ENCODE measurements around the gene FAM110A. TPM values are rescaled to one million over a fixed set of nuclear protein-coding genes. Genes with fewer than 3 reads are reported as not detected.

The FAM110A gene
- 18.4 and 19.6 TPM in 2 replicates for total RNA-seq
- total RNA-seq (2013) = 8.8 TPM
- polyA plus RNA-seq = 14.8 and 15.6 TPM in 2 replicates
- polyA minus RNA-seq = 17.1 and 18.7 TPM in 2 replicates

DNA sequence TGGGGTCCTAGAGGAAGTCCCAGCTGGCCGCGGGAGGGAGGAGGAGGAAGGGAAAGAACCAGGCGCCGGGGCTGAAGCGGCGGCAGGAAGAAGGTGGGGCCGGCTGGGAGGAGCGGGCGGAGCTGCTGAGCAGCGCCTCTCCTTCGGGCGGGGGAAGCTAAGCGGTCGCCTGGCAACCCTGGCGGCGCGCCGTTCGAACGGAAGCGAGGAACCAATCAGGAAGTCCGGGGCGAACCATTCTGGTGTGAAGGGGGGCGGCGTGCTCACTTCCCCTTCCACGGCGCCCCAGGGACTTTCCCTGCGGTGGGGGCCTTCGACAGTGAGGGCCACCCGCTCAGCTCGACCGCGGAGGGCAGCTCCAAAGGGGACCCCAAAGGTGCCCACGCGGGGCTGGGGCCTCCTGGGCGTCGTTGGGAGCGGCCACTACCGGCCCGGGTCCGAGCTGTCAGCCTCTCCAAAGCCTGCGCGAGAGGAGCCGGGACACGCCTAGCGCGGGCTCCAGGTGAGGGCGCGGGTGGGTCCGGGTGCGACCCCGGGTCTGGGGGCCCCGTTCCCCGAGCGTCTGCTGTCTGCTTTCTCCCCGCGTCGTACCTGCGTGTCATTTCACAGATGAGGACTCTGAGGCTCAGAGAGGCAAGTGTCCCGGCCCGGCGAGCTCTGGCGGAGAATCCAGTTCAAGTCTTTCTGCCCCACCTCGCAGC is at the start of gene FAM110A:
TSS of gene FAM110A (plus strand) at position 266 of the 701 bp plus-strand sequence. CDS start 11,090 bp downstream, outside the sequence.
- peak; percentile 93 for ATAC-seq (ENCODE audit: low read depth)
- H3K79me2 ChIP-seq (ENCODE audit: control insufficient read depth, insufficient read depth, low read length) = peaks cover 48% of the 10 kb centered on the region
- H3K9ac ChIP-seq (ENCODE audit: low read length) = peak within 1 kb of the TSS; percentile 86
- intact Hi-C loops (cut with micrococcal nuclease) = loop anchor here (1.0 to 5.0 kb wide), 6 partner anchors 11 to 1269 kb away; partner anchors contain the start of genes NSFL1C, PSMF1, SRXN1 and STK35
- no peaks in the 10 kb centered on the region for H3K9me3 Mint-ChIP-seq (ENCODE audit: insufficient read depth)
- peak; percentile 98 for DNase-seq
- H3K36me3 ChIP-seq (replicated peaks in 1 of 2; ENCODE audit: control extremely low read depth in 1 of 2, control insufficient read depth in 1 of 2, extremely low read depth in 1 of 2, insufficient read depth in 2 of 2, low read length in 1 of 2) = peaks cover 0 to 2% of the 10 kb centered on the region in 2 experiments
- H3K4me1 Mint-ChIP-seq = peaks cover 37% of the 10 kb centered on the region
- POLR2A ChIA-PET = interaction anchor here (0.6 to 2.3 kb wide), 6 partner anchors 9 to 1637 kb away, joined by 3 to 15 read pairs (median 6); partner anchors contain the start of genes NSFL1C, PSMF1 and SNRPB
- H4K20me1 ChIP-seq (ENCODE audit: control insufficient read depth, insufficient read depth, low read length, poor library complexity, severe bottlenecking) = peaks cover 15% of the 10 kb centered on the region
- H2AFZ ChIP-seq (ENCODE audit: insufficient read depth, low read depth, low read length, poor library complexity, severe bottlenecking) = peak within 1 kb of the TSS; percentile 85
- peaks cover 31% of the 10 kb centered on the region in 2 donors for H3K4me1 ChIP-seq (ENCODE audit: control insufficient read depth in 2 of 2, insufficient read depth in 2 of 2, low read length in 2 of 2)
- under 1% methylated on average over 64 of the region's 64 CpGs for WGBS (ENCODE audit: insufficient coverage)
- no peaks in the 10 kb centered on the region for H3K27me3 Mint-ChIP-seq
- peak within 1 kb of the TSS; percentile 81 for H3K4me3 Mint-ChIP-seq
- peak within 1 kb of the TSS; percentile 72 to 95 (median 88) for H3K4me3 ChIP-seq (ENCODE audit: control extremely low read depth in 1 of 5, extremely low read depth in 1 of 5, insufficient read depth in 1 of 5, low read depth in 2 of 5, low read length in 4 of 5)
- CTCF ChIA-PET = interaction anchor here (0.6 to 7.2 kb wide), 8 partner anchors 9 to 380 kb away, joined by 3 to 59 read pairs (median 4); no protein-coding TSS in a partner anchor
- H3K27me3 ChIP-seq (replicated peaks in 1 of 4; ENCODE audit: control extremely low read depth in 1 of 4, control insufficient read depth in 3 of 4, insufficient read depth in 4 of 4, low read length in 3 of 4) = no peaks in the 10 kb centered on the region
- peaks cover 0 to 8% (median 0%) of the 10 kb centered on the region in 3 donors for H3K9me3 ChIP-seq (ENCODE audit: control extremely low read depth in 1 of 3, control insufficient read depth in 2 of 3, insufficient read depth in 1 of 3, low read length in 2 of 3)
- peak within 1 kb of the TSS; percentile 87 for H3K27ac Mint-ChIP-seq
- peak within 1 kb of the TSS; percentile 96 for H3K4me2 ChIP-seq (replicated peaks; ENCODE audit: low read depth, low read length, poor library complexity, severe bottlenecking)
- peak within 1 kb of the TSS; percentile 81 to 96 for H3K27ac ChIP-seq (ENCODE audit: low read length in 2 of 2)
- no peak for TF ChIP-seq EZH2 (IDR thresholded peaks at IDR 0.05; ENCODE audit: borderline replicate concordance, insufficient read depth, low read depth, low read length, poor library complexity, severe bottlenecking)
- TF ChIP-seq, protein P1, sequence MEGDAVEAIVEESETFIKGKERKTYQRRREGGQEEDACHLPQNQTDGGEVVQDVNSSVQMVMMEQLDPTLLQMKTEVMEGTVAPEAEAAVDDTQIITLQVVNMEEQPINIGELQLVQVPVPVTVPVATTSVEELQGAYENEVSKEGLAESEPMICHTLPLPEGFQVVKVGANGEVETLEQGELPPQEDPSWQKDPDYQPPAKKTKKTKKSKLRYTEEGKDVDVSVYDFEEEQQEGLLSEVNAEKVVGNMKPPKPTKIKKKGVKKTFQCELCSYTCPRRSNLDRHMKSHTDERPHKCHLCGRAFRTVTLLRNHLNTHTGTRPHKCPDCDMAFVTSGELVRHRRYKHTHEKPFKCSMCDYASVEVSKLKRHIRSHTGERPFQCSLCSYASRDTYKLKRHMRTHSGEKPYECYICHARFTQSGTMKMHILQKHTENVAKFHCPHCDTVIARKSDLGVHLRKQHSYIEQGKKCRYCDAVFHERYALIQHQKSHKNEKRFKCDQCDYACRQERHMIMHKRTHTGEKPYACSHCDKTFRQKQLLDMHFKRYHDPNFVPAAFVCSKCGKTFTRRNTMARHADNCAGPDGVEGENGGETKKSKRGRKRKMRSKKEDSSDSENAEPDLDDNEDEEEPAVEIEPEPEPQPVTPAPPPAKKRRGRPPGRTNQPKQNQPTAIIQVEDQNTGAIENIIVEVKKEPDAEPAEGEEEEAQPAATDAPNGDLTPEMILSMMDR (IDR thresholded peaks at IDR 0.05) = no peak

DNA sequence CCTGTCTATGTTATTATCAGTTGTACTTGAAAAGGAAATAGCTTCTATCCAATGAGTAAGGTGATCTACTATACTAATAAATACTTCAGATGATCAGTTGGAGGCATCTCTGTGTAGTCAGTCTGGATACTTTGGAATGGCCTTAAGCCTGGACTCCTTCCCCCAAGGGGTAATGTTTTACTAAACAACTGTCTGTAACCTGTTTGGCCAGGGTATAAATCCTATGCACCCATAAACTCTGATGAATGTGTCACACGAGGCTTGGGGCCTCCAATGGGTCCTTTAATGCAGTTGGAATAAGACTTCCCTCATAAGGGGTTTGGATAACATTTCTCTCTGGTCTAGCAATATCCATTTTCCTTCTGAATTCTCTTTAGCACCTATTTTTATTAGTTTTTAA is 45.7 kb upstream of the FAM110A start:
- H4K20me1 ChIP-seq (ENCODE audit: control insufficient read depth, insufficient read depth, low read length, poor library complexity, severe bottlenecking) = no peaks in the 10 kb centered on the region
- no peaks in the 10 kb centered on the region for H3K79me2 ChIP-seq (ENCODE audit: control insufficient read depth, insufficient read depth, low read length)
- H3K9ac ChIP-seq (ENCODE audit: low read length) = no peak overlapping the region
- Mint-ChIP-seq H3K27ac (no peak overlapping the region), H3K4me3 (no peak overlapping the region), H3K9me3 (ENCODE audit: insufficient read depth) (peaks cover 11% of the 10 kb centered on the region), H3K4me1 (no peaks in the 10 kb centered on the region), H3K27me3 (peaks cover 39% of the 10 kb centered on the region)
- H2AFZ ChIP-seq (ENCODE audit: insufficient read depth, low read depth, low read length, poor library complexity, severe bottlenecking) = no peak overlapping the region
- H3K4me1 ChIP-seq (ENCODE audit: control insufficient read depth in 2 of 2, insufficient read depth in 2 of 2, low read length in 2 of 2) = no peaks in the 10 kb centered on the region
- no peak overlapping the region for H3K4me3 ChIP-seq (ENCODE audit: control extremely low read depth in 1 of 5, extremely low read depth in 1 of 5, insufficient read depth in 1 of 5, low read depth in 2 of 5, low read length in 4 of 5)
- H3K27me3 ChIP-seq (replicated peaks in 1 of 4; ENCODE audit: control extremely low read depth in 1 of 4, control insufficient read depth in 3 of 4, insufficient read depth in 4 of 4, low read length in 3 of 4) = no peaks in the 10 kb centered on the region
- TF ChIP-seq, protein P1 (IDR thresholded peaks at IDR 0.05) = no peak
- no peak for TF ChIP-seq EZH2 (IDR thresholded peaks at IDR 0.05; ENCODE audit: borderline replicate concordance, insufficient read depth, low read depth, low read length, poor library complexity, severe bottlenecking)
- no peak overlapping the region for H3K27ac ChIP-seq (ENCODE audit: low read length in 2 of 2)
- DNase-seq (no peak), ATAC-seq (ENCODE audit: low read depth) (no peak)
- peaks cover 1 to 20% (median 4%) of the 10 kb centered on the region in 3 donors for H3K9me3 ChIP-seq (ENCODE audit: control extremely low read depth in 1 of 3, control insufficient read depth in 2 of 3, insufficient read depth in 1 of 3, low read length in 2 of 3)
- WGBS (ENCODE audit: insufficient coverage) = no CpG with 5 or more reads among the region's 1 CpG
- H3K36me3 ChIP-seq (replicated peaks in 1 of 2; ENCODE audit: control extremely low read depth in 1 of 2, control insufficient read depth in 1 of 2, extremely low read depth in 1 of 2, insufficient read depth in 2 of 2, low read length in 1 of 2) = no peaks in the 10 kb centered on the region
- ChIA-PET POLR2A (no interaction called here), CTCF (no interaction called here)
- intact Hi-C loops (cut with micrococcal nuclease) = no loop called here
- no peak overlapping the region for H3K4me2 ChIP-seq (replicated peaks; ENCODE audit: low read depth, low read length, poor library complexity, severe bottlenecking)

Data from B cell (primary cell).